Endothelial cell of umbilical vein (primary cell): ENCODE data around the gene IL16. TPM values are rescaled to one million over a fixed set of nuclear protein-coding genes. Genes with fewer than 3 reads are reported as not detected.

Source experiments
- BruUV-seq: library from RNA; stranded (reverse); fragments of 400-500 nt; replicated peaks from 2 replicates; lab custom pipeline; 2021; lab: Mats Ljungman, UMichigan
- CTCF ChIA-PET: fragments of 300-600, 350-600 bp; sonication (Branson Sonifier 250); formaldehyde crosslinking; loops from one replicate; lab custom pipeline; 2021; ENCODE audit warnings: antibody characterized with exemption, inconsistent platforms; lab: Charles Lee
- POLR2A ChIA-PET: fragments of 300-600, 350-600 bp; sonication (Branson Sonifier 250); formaldehyde crosslinking; loops from one replicate; lab custom pipeline; 2021; ENCODE audit warnings: antibody characterized with exemption, inconsistent platforms; lab: Charles Lee
- DNase-seq: peaks from one replicate; pipeline ENCODE4 v3.0.0-alpha.2; 2011; ENCODE audit warnings: low read depth, low spot score
- FAIRE-seq: peaks from 2 replicates; lab custom pipeline; 2011; peaks lifted over from hg19 to GRCh38; lab: Jason Lieb, UNC
- H2AFZ ChIP-seq: 2 replicates; pipeline ENCODE4 v1.6.0; 2012; ENCODE audit warnings: low read depth, low read length, control low read depth, inconsistent platforms
- H3K27ac ChIP-seq: 2 replicates; pipeline ENCODE4 v1.5.1; 2011; ENCODE audit warnings: low read depth, mild to moderate bottlenecking, control low read depth, low read length, moderate library complexity; ENCODE audit not compliant: insufficient read depth
- H3K27me3 ChIP-seq, 2 experiments: 2 replicates each; pipeline versions ENCODE4 v1.6.0 to v1.6.1; 2011; ENCODE audit warnings: low read length in 2 of 2, mixed read lengths in 1 of 2; ENCODE audit not compliant: control insufficient read depth in 2 of 2, insufficient read depth in 2 of 2
- H3K36me3 ChIP-seq, 2 experiments: 2 replicates in 1 of 2; 3 replicates in 1 of 2; pipeline ENCODE4 v1.5.1; 2011; ENCODE audit warnings: low read length in 2 of 2, mild to moderate bottlenecking in 1 of 2, moderate library complexity in 1 of 2; ENCODE audit not compliant: control insufficient read depth in 2 of 2, insufficient read depth in 2 of 2; ENCODE audit errors: extremely low read depth in 1 of 2
- H3K4me1 ChIP-seq: 3 replicates; pipeline ENCODE4 v1.5.1; 2011; ENCODE audit warnings: mild to moderate bottlenecking, low read length; ENCODE audit not compliant: control insufficient read depth, insufficient read depth; ENCODE audit errors: extremely low read depth
- H3K4me2 ChIP-seq: 2 replicates; pipeline ENCODE4 v1.6.1; 2011; ENCODE audit warnings: low read length, control low read depth, mixed read lengths; ENCODE audit not compliant: insufficient read depth
- H3K4me3 ChIP-seq, 3 experiments: fragments of 200-600 bp in 1 of 3; sonication (generic), shearing (Covaris generic) in 1 of 3; replicated peaks in 1 of 3; 2 replicates each; pipeline ENCODE4 v1.5.1; 2011 to 2016; ENCODE audit warnings: control low read depth in 3 of 3, low read length in 3 of 3, mild to moderate bottlenecking in 2 of 3, inconsistent platforms in 1 of 3, low read depth in 1 of 3, moderate library complexity in 1 of 3; ENCODE audit not compliant: insufficient read depth in 1 of 3
- H3K79me2 ChIP-seq: 2 replicates; pipeline ENCODE4 v1.6.0; 2012; ENCODE audit warnings: low read length, inconsistent platforms; ENCODE audit not compliant: control insufficient read depth, insufficient read depth
- H3K9ac ChIP-seq: replicated peaks from 2 replicates; pipeline ENCODE3; 2011; ENCODE audit warnings: low read length, control low read depth; ENCODE audit not compliant: insufficient read depth; ENCODE audit errors: extremely low read depth
- H3K9me1 ChIP-seq: replicated peaks from 3 replicates; pipeline ENCODE4 v1.6.0; 2011; ENCODE audit warnings: mild to moderate bottlenecking, low read length; ENCODE audit not compliant: control insufficient read depth, insufficient read depth; ENCODE audit errors: extremely low read depth
- H3K9me3 ChIP-seq: replicated peaks from 2 replicates; pipeline ENCODE4 v1.5.1; 2012; ENCODE audit warnings: low read length, inconsistent platforms; ENCODE audit not compliant: control insufficient read depth, insufficient read depth
- H4K20me1 ChIP-seq: replicated peaks from 2 replicates; pipeline ENCODE3; 2011; ENCODE audit warnings: mild to moderate bottlenecking, low read length; ENCODE audit not compliant: control insufficient read depth, insufficient read depth; ENCODE audit errors: extremely low read depth
- EZH2 ChIP-seq: IDR thresholded peaks from 2 replicates; pipeline ENCODE4 v1.6.1; 2012; ENCODE audit warnings: borderline replicate concordance, low read depth, mild to moderate bottlenecking, moderate library complexity, low read length, inconsistent platforms; ENCODE audit not compliant: severe bottlenecking
- GATA2 ChIP-seq: IDR thresholded peaks from 2 replicates; pipeline ENCODE4 v1.7.0; 2011; ENCODE audit warnings: low read depth, mild to moderate bottlenecking, moderate library complexity, mixed read lengths, low read length; ENCODE audit not compliant: insufficient read length, insufficient read depth
- MAX ChIP-seq: IDR thresholded peaks from 2 replicates; pipeline ENCODE4 v1.6.1; 2011; ENCODE audit not compliant: insufficient read depth, insufficient read length
- MYC ChIP-seq: IDR thresholded peaks from one replicate; pipeline ENCODE4 v1.6.1; 2011; ENCODE audit warnings: mild to moderate bottlenecking, low read depth, low read length
- POLR2A ChIP-seq: IDR thresholded peaks from 2 replicates; pipeline ENCODE4 v1.6.1; 2012; ENCODE audit warnings: low read depth, mild to moderate bottlenecking, control low read depth, low read length
- POLR2AphosphoS5 ChIP-seq: IDR thresholded peaks from 2 replicates; pipeline ENCODE4 v1.6.1; 2012; ENCODE audit warnings: low read depth, mild to moderate bottlenecking, control low read depth, low read length, moderate library complexity; ENCODE audit not compliant: insufficient read depth
- dilution Hi-C: fragments of 300-500 bp; cut with MboI; formaldehyde crosslinking; loops from one replicate; pipeline ENCODE4 v1.15.0; 2019; ENCODE audit warnings: low sequenced_read_pairs; ENCODE audit not compliant: extremely low pct_ligation_motif_present
- intact Hi-C: fragments of 100-400 bp; cut with micrococcal nuclease; formaldehyde crosslinking; loops from one replicate; pipeline ENCODE4 v1.10.0; 2022
- polyA plus RNA-seq, 4 experiments: library from polyadenylated mRNA; depleted of rRNA in 3 of 4; stranded (reverse) in 3 of 4; unstranded in 1 of 4; fragments of >200 nt; gene quantifications; 2 replicates each; pipeline versions ENCODE4 v1.2.1 to v1.2.3, GENCODE V29; 2011 to 2012; ENCODE audit warnings: missing spikeins in 1 of 4
- total RNA-seq: library from RNA; stranded (reverse); gene quantifications from 2 replicates; pipeline ENCODE4 v1.2.3, GENCODE V29; 2021
- TF ChIP-seq, protein P1 (sequence below), 2 donors: IDR thresholded peaks; 1 replicate in 1 of 2; 2 replicates in 1 of 2; pipeline ENCODE4 v1.5.1; 2011; ENCODE audit warnings: low read length in 2 of 2, mild to moderate bottlenecking in 2 of 2, moderate library complexity in 2 of 2, control low read depth in 1 of 2, inconsistent platforms in 1 of 2, low read depth in 1 of 2; ENCODE audit not compliant: insufficient read depth in 1 of 2; ENCODE audit errors: extremely low read depth in 1 of 2

Gene IL16
- total and polyA plus RNA-seq, 2 donors (not counting 3 experiments of a cell fraction or from before 2014, with no cell fraction given), result 0.29 to 2.1 TPM

- no peak overlapping the region for H3K4me2 ChIP-seq
- POLR2A ChIA-PET, result no interaction called here
- CTCF ChIA-PET, result interaction anchor here (1.4 to 3.0 kb wide), 3 partner anchors 9 to 97 kb away, joined by 3 to 15 read pairs (median 10); no protein-coding TSS in a partner anchor
These were observed 28.0 kb upstream of the IL16 start for GRCh38 chr15:81168644-81169043.

More at GRCh38 chr15:81168644-81169043, 28.0 kb upstream of the IL16 start:
- FAIRE-seq (no peak), DNase-seq (no peak)
- H3K9ac ChIP-seq, result no peak overlapping the region
- H3K4me3 ChIP-seq, result no peak overlapping the region
- no peaks in the 10 kb centered on the region for H3K9me3 ChIP-seq
- H3K4me1 ChIP-seq, result no peaks in the 10 kb centered on the region
- H3K79me2 ChIP-seq, result no peaks in the 10 kb centered on the region
- H3K27me3 ChIP-seq, result peaks cover 0 to 7% of the 10 kb centered on the region in 2 experiments
- intact Hi-C loops, result no loop called here
- H2AFZ ChIP-seq, result no peak overlapping the region
- BruUV-seq, result no TSS peak
- no peaks in the 10 kb centered on the region for H3K36me3 ChIP-seq
- H3K27ac ChIP-seq, result no peak overlapping the region
- dilution Hi-C loops, result no loop called here
- TF ChIP-seq GATA2 (no peak), POLR2A (no peak), MAX (no peak), MYC (no peak), POLR2AphosphoS5 (no peak), EZH2 (no peak)
- TF ChIP-seq, protein P1, sequence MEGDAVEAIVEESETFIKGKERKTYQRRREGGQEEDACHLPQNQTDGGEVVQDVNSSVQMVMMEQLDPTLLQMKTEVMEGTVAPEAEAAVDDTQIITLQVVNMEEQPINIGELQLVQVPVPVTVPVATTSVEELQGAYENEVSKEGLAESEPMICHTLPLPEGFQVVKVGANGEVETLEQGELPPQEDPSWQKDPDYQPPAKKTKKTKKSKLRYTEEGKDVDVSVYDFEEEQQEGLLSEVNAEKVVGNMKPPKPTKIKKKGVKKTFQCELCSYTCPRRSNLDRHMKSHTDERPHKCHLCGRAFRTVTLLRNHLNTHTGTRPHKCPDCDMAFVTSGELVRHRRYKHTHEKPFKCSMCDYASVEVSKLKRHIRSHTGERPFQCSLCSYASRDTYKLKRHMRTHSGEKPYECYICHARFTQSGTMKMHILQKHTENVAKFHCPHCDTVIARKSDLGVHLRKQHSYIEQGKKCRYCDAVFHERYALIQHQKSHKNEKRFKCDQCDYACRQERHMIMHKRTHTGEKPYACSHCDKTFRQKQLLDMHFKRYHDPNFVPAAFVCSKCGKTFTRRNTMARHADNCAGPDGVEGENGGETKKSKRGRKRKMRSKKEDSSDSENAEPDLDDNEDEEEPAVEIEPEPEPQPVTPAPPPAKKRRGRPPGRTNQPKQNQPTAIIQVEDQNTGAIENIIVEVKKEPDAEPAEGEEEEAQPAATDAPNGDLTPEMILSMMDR (IDR thresholded peaks at IDR 0.05; ENCODE audit: extremely low read depth in 1 of 2, insufficient read depth in 1 of 2, low read depth in 1 of 2, low read length in 2 of 2), result no peak
- H3K9me1 ChIP-seq, result no peaks in the 10 kb centered on the region
- no peaks in the 10 kb centered on the region for H4K20me1 ChIP-seq
